ENCODE data around the gene BSCL2.
"Not testable (repeated sequence)": the region's sequence is repeated elsewhere in the genome, so short reads cannot be mapped to it uniquely, and the experiment has no call there.

The BSCL2 gene

DNA sequence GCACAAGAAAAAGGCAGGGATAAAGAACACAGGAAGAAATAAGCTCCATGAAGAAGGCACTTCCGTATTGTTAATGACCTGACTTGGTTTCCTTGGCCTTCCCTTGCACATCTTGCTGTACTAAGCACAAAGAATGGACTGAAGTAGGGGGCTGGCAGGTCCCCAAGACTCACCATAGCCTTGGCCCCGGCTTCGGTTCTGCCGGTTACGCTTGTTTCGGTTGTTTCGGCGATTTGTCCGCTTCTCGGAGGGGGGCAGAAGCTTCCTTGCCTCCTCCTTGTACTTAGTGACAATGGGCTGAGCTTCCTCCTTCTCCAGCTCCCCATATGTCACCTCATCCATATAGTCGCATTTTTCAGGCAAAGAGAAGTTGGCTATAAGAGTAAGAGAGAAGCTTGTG lies 9.6 kb upstream of the BSCL2 start:
- DNase-seq = no peak

DNA sequence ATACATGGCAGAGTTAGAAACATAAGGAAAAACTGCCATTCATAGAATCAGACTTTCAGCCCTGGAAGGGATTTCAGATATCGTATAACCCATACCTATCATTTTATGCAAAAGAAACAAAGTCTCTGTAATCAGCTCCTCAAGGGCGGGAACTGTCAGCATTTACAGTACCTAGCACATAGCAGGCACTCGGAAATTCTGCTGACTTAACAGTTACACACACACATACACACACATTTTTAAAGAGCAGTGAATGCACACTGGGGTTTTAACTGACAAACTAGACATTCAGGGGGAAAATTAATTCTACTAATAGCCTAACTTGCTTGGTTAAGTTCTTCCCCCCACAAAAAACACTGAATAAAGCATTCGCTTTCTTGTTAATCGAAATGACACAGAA lies 9.0 kb upstream of the BSCL2 start:
- DNase-seq = no peak

DNA sequence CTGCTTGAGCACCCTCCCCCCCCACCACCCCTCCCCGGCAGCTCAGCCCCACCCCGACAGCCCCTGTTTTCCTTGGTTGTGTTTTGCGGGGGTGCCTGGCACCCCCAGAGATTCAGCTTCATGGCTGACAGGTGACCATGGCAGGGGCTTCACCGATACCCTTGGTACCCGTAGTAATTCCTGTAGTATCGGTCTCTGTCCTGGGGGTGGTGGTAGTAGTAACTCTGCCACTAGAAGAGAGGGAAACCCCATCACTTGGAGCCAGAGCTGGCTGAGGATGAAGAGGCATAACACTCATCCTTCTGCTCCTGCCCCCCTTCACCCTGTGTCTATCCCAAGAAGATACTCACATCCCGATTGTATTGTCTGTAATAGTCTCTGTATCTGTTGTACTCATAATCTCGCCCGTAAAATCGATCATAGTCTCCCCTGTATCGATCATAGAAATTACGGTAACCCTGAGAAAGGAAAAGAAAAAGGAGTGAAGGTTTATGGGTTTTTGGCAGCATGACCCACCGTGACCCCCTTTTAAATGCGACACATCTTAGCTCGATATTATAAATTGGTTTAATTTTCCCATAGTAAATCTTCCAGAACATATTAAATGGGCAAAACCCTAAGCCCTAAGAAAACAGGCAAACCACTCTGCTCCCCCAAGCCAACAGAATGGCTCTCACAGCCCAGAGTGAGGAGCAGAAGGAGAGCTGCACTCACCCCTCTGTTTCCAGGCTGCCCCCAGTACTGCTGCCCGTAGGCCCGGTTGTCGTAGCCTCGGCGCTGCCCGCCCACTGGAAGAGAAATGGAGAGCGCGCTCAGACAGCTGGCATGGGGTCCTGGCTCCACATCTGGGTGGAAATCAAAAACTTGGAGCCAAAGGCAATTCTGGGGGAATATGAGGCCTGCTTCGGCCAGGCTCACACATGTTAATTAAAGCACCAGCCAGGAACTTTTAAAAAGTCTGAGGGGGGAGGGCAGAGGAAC lies 8.2 kb upstream of the BSCL2 start:
- no peak for DNase-seq

DNA sequence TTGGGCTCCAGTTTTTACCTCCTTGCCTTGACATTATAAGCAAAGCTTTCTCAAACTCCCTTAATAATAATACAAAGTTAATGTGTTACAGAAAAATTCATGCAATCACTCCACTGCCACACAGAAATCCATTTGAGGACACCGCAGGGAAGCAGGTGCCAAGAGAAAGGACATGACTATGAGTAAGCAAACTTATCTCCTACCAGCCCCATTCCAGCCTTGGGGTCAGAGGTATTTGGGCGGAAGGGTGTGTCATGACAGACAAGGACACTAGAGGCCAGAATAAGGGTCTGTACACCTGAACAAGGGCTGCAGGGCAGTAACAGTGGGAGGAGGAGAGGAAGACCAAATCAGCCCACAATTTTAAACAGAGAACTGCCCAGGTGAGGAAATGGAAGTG lies 6.1 kb upstream of the BSCL2 start:
- DNase-seq = no peak

DNA sequence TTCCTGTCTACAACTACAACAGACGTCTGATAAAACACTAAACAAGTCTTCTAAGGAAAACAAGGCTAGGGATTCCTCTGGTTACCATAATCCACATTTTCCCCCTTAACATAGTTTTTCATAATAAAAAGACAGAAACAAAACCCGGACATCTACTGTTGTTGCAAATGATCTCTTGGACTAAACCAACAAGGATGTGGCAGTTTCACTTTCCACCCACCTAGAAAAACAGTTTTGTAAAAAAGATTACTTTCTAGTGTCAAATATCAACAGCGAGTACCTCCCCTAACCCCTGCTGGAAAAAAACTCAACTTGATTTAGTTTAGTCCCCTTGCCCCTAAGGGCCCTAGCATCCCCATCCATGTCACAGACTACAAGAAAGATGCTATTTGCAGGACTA lies 5.6 kb upstream of the BSCL2 start:
- DNase-seq = no peak

DNA sequence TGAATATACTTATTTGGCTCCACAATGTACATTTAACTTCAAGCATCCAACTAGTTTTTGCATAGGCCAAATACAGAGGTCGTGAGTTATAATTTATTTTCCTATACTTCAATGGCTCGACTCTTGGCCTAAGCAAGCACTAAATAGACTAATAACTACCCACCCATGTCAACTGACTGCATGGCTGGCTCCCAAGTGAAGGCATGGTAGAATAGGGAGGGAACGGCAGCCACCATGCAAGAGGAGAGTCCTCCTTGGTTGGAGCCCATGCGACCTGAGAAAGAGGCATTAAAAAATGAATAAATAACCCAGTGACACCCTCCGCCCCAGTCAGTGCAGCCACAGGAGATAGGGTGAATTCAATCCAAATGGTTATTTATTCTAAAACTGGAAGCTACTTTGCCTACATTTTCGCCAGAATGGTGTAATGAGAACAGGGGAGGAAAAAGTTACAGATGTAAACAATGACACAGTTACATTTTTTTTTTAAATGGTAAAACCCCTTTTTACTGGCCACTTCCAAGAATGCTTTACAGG lies 5.1 kb upstream of the BSCL2 start:
- no peak for DNase-seq

DNA sequence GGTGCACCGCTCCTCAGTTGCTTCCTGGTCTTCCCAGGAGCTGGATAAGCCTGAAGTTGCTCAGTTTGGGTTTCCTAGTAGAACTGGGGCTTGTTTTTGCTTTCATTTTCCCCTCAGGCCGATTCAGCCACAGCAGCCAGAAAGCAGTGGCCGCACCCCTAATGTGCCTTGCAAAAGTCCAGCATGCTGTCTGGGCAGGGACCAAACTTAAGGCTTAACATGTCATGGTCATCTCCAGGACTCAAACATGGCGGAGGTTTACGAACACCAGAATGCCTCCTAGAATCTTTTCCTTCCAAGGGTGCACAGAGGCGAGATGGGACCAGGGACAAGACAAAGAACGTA lies 2.7 kb upstream of the BSCL2 start:
- no peak for DNase-seq

DNA sequence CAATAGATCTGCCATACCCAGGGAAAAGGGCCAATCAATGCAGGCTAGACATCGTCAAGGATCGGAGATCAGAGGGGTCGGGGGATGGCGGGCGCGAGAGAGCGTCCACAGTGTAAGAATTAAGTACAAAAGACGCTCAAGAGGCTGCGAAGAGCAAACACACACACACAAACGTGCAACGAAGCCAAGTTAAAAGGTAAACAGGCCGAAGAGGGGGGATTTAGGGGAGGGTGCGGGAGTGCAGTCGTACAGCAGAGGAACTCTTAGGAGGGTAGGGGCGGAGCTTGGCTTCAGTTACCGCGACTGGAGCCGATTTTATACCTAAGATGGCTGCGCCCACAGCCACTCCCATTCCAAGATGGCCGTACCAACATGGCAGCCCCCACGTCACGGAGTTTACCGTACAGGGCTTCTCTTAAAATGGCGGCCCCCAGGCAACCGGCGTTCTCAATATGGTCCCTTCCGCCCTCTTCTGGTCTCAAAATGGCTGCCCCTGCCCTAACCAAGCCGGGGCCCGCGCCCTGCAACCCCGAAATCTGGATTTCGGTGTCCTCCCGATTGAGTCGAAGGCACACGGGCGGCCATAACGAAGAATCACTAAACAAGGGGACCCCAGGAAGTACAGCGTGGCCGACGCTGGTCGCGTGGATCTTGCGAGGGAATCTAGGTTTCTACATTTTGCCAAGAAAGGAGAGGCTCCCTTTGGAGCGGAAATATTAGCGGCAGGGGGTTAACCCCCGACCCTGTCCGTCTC lies 2.2 kb upstream of the BSCL2 start:
- peak; percentile 76 for DNase-seq

DNA sequence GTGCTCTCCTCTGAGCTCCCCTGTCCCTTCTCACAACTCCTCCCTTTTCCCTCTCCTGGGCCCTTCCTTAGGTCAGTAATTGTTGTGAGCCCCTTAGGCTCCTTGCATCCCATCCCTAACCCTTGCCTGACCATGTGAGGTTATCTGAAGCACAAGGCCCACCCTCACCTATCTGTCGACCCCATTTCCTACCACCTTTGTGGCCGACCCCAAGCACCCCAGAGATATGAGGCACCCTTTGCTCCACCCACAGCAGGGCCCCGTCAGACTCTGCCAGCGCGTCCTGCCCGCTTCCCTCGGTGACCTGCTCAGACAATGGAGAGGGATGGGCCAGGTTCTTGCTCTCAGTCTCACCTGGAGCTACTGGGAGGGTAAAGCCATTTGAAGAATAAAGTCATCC lies 1.6 kb upstream of the BSCL2 start:
- no peak for DNase-seq

DNA sequence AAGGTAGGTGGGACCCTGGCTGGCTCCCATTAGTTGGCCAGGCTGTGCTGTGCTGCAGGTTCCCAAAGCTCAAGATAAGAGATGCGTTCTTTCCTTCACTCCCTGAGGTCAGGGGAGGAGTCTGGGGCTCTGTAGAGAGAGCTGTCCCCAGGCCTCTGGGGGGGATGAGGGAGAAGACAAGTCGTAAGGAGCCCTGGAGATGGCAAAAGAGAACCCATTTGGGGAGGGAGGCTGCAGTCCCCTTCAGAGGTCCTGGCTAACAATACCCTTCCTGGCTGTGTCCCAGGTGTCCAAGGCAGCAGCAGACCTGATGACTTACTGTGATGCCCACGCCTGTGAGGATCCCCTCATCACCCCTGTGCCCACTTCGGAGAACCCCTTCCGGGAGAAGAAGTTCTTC lies 1.2 kb upstream of the BSCL2 start:
- no peak for DNase-seq

DNA sequence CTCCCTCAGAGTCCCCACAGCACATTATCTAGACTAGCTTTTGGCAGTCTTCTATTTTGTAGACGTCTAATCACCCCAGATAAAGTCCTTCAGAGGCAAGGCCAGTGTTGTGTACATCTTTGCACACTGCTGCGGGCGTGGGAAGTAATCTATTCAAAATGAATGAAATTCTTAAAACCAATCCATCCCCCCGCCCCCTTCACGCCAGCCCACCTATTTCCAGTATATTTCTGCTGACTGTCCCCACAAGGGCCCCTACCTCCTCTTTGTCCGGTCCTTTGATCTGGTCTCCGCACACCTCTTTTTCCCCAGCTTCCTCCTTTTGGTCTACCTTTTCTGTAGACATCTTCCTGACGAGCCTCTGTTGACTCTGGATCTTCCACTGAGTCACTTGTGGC lies 375 bp downstream of the BSCL2 start:
- no peak for DNase-seq

DNA sequence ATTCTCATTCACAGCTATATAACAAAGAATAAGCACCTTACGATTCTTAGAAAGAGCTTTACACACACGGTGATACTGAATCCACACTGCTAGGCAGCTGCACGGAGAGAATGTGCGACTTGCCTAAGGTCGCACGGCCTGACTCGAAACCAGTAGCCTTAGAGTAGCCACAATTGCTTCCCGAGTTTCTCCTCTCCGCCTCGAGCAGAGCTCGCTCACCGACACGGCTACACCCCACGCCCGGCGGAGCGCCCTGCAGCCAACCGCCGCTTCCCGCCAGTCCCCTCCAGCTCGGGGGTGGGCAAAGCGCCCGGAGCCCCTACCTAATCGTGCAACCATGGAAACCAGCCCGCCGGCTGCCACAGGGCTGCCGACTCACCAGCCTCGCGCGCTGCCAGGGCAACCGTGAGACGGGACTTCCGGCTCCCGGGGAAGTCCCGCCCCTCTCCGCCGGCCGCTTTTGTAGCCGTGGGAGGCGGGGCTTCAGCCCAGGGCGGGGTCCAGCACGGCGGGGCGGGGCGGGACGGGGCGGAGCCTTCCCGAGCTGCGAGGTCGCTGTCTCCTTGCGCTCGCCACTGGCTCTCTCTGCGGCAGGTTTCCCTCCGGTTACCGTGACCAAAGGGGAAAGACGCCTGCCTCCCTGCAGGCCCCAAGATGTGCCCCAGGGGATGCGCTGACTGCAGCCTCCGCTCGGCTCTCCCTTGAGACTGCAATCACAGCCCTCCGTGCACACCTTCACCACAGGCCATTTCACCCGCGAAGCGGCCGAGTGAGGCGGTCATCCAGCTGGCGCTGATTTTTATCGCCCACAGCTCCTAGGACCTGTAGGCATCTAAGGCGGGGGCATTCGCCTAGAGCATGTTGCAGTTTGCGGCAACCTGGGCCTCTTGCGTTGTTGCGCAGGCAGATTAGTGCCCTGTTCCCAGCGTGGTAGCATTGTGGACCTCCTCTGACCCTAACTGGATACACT lies 1.1 kb downstream of the BSCL2 start:
- peak; percentile 88 for DNase-seq

DNA sequence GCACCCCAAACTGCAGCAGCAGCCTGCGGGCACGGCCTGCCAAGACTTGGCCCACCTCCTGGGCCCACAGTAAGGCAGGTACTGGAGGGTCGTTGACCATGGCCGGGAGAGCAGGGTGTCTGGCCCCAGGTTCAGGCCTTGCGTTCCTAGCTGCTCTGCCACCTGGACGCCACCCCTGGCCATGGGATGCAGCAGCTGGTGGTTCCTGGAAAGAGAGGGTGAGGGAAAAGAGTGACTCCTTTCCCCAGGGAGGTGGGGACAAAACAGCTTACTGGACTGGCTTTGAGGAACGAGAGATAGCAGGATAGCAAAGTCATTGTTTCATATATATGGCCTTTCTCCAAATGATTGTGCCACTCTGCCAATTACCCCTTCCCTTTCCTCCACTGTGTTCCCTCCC lies 1.8 kb downstream of the BSCL2 start:
- DNase-seq = no peak

DNA sequence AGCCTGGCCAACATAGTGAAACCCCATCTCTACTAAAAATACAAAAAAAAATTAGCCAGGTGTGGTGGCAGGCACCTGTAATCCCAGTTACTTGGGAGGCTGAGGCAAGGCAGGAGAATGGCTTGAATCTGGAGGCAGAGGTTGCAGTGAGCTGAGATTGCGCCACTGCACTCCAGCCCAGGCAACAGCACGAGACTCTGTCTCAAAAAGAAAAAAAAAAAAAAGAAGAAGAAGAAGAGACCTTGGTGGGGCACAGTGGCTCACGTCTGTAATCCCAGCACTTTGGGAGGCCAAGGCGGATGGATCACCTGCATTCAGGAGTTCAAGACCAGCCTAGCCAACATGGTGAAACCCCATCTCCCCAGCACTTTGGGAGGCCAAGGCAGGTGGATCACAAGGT lies 3.3 kb downstream of the BSCL2 start:
- not testable (repeated sequence) for DNase-seq

DNA sequence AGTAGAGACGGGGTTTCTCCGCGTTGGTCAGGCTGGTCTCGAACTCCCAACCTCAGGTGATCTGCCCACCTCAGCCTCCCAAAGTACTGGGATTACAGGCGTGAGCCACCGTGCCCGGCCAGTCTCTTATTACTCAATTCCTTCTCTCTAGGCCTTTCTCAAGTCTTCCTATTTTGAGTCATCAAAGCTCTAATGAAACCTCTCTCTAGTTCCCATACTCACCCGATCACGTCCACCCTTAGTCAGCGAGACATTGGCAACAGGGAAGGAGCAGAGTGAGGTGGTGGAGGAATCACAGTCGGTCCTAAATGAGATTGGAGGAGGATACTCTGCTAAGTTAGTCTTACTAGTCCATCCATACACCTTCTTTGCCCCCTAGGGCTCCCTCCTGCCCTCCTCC lies 5.0 kb downstream of the BSCL2 start:
- no peak for DNase-seq

DNA sequence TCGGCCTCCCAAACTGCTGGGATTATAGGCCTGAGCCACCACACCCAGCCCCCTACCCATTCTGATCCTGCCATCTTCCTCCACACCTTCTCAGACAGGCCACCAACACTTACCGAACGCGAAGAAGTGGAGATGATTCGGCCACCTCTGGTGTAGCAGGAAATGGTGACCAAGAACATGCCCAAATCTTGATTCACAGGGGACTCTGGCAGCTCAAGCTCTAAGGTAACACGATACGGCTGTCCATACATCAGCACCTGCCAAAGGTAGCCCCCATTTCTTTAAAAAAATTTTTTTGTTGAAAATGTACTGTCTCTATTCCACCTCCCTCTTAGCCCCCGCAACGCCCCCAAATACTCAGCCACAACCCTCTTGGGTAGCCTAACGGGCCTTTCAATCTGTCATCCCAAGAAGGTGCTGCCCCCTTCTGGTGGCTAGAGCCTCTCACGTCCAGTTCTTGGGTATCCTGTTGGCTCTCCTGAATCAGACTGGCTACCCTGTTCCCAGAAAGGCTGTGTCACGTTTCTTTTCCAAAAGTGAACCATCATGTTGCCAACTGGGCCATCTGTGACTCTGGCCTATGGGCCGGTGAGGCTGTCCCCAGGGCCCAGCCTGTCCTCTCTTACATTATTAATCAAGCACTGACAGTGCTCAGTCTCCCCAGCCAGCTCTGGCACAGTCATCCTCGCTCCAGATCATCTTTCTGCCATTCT lies 12.6 kb downstream of the BSCL2 start:
- no peak for DNase-seq

DNA sequence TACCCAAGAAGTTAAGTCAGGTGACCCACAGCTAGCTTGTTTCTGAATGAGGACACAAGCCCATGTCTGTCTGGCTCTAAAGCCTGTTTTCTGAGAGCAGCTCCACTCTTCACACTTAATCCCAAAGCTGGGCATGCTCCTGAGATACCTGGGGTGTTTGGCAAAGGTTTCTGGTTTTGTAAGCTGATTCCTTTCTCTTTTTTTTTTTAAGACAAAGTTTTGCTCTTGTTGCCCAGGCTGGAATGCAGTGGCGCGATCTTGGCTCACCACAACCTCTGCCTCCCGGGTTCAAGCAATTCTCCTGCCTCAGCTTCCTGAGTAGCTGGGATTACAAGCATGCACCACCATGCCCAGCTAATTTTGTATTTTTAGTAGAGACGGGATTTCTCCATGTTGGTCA lies 13.6 kb downstream of the BSCL2 start:
- not testable (repeated sequence) for DNase-seq

DNA sequence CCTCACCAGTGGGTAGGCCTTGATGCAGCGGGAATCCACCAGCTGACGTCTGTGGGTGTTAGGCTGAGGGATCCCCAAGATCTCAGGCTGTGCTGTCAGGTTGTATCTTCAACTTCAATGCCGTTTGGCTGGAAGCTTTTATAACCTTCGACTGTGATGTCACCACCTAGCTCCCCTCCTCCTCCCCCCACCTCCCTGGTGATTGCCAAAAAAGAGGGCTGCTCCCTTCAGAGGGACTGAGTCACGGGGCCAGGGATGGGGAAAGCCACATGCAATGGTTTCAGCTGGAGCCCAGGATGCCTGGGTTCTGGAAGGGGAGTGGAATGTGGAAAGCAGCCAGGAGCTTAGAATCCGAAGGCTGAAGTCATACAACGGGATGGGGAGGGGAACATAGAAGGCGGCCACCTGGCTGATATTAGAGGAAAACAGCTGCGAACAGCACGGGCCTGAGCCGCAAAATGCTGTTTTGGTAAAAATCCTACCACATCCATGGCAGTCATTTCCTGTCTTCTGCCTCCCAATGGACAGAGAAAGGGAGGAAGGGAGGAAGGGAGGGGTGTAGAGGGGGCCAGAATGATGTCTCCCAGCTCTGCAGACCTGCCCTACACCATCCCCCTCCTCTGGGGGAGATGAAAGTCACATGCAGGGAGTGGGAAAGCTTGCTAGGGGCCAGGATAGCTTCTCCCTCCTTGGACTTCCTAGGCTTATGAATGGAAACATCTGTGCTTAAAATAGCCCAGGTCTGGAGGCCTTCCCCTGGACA lies 17.6 kb downstream of the BSCL2 start, which contains the start of gene LRRN4CL:
Gene LRRN4CL, minus strand, starts transcription at position 110 of the 763 bp plus-strand sequence. CDS start 1,022 bp downstream, outside the sequence.
- DNase-seq = peak; percentile 21

DNA sequence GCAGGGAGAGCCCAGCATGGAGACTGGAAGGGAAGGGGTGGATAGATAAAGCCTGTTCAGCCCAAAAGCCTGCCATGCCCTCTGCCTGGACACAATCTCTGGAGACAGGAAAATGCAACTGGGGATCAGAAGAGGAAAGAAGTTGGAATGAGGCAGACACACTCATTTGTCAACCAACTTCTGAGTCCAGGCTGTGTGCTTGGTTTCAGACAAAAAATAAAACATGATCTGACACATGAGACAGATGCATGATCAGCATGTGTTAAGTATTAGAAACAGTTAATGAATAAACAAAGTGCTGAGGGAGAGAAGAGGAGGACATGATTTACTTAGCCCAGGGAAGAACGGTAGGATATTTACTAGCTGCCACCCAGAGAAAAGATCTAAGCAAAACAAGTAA lies 18.7 kb downstream of the BSCL2 start:
- no peak for DNase-seq

DNA sequence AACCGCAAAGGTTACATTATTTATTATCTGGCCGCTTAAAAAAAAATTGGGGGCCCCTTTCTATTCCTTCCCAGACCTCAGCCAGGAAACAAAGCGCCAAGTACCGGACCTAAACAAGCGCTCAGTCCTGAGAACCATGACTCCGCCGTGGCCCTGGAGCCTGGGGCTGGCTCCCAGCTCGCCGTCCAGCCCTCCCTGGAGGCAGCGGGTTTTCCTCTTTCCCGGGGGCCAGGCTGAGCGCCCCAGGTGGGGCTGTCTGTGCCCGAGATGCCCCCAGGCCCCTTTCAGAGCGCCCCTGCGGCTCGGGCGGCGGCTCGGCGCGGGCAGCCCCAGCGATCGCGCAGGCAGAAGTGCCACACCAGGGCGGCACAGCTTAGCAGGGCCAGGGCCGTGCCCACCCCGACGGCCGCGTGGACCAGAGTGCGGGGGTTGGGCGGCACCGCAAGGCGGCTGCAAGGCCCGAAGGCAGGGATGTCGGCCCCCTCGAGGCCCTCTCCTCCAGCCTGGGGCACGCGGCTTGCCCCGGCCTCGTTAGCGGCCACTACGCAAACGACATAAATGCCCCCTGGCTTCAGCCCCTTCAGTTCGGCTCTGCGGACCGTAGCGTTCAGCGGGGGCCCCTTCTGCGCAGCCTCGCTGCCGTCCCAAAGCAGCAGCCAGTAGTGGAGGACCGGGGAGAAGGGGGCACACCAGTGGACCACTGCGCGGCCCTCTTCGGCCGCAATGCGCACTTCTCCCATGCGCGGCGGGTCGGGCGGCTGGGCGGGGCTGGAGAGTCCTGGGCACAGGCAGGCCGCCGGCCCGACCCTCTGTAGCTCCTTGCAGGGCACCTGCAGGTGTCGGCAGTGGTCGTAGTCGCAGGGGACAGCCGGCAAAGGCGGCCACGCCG lies 19.5 kb downstream of the BSCL2 start:
- no peak for DNase-seq
